Activated CD8-positive, alpha-beta T cell treated with anti-CD3 and anti-CD28 coated beads for 36 hours (primary cell): ENCODE measurements around the gene SNX20. TPM values are rescaled to one million over a fixed set of nuclear protein-coding genes. Genes with fewer than 3 reads are reported as not detected.

Experiments used
- ATAC-seq: fragments of 200-7000 bp; cut with Tn5 transposase; one replicate; pipeline ENCODE4 v1.10.0; 2021; ENCODE audit warnings: mild to moderate bottlenecking, moderate library complexity
- CTCF ChIA-PET: fragments of 350-600 bp; sonication (Branson Sonifier 250); formaldehyde crosslinking; loops from one replicate; lab custom pipeline; 2021; ENCODE audit warnings: antibody characterized with exemption; lab: Charles Lee
- POLR2A ChIA-PET: fragments of 350-600 bp; sonication (Branson Sonifier 250); formaldehyde crosslinking; loops from one replicate; lab custom pipeline; 2021; ENCODE audit warnings: antibody characterized with exemption; lab: Charles Lee
- DNase-seq: peaks from one replicate; pipeline ENCODE4 v3.0.0-alpha.2; 2020
- H3K27ac Mint-ChIP-seq: one replicate; pipeline ENCODE4 v1.8.0; 2021; ENCODE audit warnings: mild to moderate bottlenecking, mixed read lengths
- H3K27me3 Mint-ChIP-seq: one replicate; pipeline ENCODE4 v1.8.0; 2021; ENCODE audit warnings: mixed read lengths
- H3K36me3 Mint-ChIP-seq: one replicate; pipeline ENCODE4 v1.8.0; 2021; ENCODE audit warnings: low read depth, mixed read lengths
- H3K4me1 Mint-ChIP-seq: one replicate; pipeline ENCODE4 v1.8.0; 2021; ENCODE audit warnings: low read depth, mixed read lengths
- H3K4me3 Mint-ChIP-seq: one replicate; pipeline ENCODE4 v1.8.0; 2021; ENCODE audit warnings: mild to moderate bottlenecking, moderate library complexity, mixed read lengths
- H3K9me3 Mint-ChIP-seq: one replicate; pipeline ENCODE4 v1.8.0; 2021; ENCODE audit warnings: mixed read lengths
- CTCF ChIP-seq: fragments of 200-600 bp; IDR thresholded peaks from one replicate; pipeline ENCODE4 v1.8.0; 2022; ENCODE audit warnings: antibody characterized with exemption, mild to moderate bottlenecking
- intact Hi-C: fragments of 100-400 bp; cut with micrococcal nuclease; formaldehyde crosslinking; loops from one replicate; pipeline ENCODE4 v1.10.0; 2022
- total RNA-seq, 2 experiments: library from RNA; stranded (reverse); gene quantifications; one replicate each; pipeline ENCODE4 v1.2.3, GENCODE V29; 2021

SNX20 gene
- total RNA-seq, 2 experiments from 2014 or later = 24.6 to 25.0 TPM

- TF ChIP-seq CTCF = no peak
- no peaks in the 10 kb centered on the region for H3K36me3 Mint-ChIP-seq
- ATAC-seq (no peak), DNase-seq (no peak)
- H3K9me3 Mint-ChIP-seq = no peaks in the 10 kb centered on the region
- H3K4me1 Mint-ChIP-seq = peaks cover 30% of the 10 kb centered on the region
- peak overlapping the region; percentile 30 for H3K27ac Mint-ChIP-seq
- no peak overlapping the region for H3K4me3 Mint-ChIP-seq
- intact Hi-C loops = no loop called here
- no peaks in the 10 kb centered on the region for H3K27me3 Mint-ChIP-seq
- CTCF ChIA-PET = interaction anchor here (0.5 to 7.0 kb wide), 6 partner anchors 14 to 88 kb away, joined by 3 to 34 read pairs (median 4); no protein-coding TSS in a partner anchor
- POLR2A ChIA-PET = interaction anchor here (0.9 kb wide), 1 partner anchor 18 kb away, joined by 3 read pairs; no protein-coding TSS in a partner anchor
Observed at GRCh38 chr16:50717494-50717893, 36.4 kb upstream of the SNX20 start.

DNA sequence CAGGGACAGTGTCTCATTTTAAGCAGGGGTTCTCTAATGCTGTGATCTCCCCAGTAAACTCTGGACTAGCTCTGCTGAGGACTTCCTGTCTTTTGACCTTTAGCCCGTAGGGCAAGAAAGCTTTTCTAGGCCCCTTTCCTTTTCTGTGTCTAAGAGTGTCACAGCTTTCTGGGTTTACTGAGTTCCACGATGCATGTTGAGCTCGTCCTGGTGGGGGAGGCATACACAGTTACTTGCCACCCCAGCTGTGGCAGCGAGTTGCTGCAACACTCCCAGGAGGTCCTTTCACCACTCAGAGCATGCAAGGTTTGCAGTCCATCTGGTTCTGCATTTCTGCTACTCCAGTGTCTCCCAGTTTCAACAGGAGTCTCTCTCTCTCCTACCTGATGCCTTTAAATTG, 36.0 kb upstream of the SNX20 start:
- intact Hi-C loops = no loop called here
- TF ChIP-seq CTCF = no peak
- no peaks in the 10 kb centered on the region for H3K36me3 Mint-ChIP-seq
- peak; percentile 55 for ATAC-seq
- CTCF ChIA-PET = interaction anchor here (0.5 to 7.0 kb wide), 9 partner anchors 14 to 92 kb away, joined by 3 to 34 read pairs (median 3); no protein-coding TSS in a partner anchor
- H3K27ac Mint-ChIP-seq = peak overlapping the region; percentile 35
- peaks cover 26% of the 10 kb centered on the region for H3K4me1 Mint-ChIP-seq
- DNase-seq = no peak
- POLR2A ChIA-PET = interaction anchor here (0.9 to 1.4 kb wide), 2 partner anchors 17 to 18 kb away, joined by 3 to 4 read pairs; no protein-coding TSS in a partner anchor
- no peak overlapping the region for H3K4me3 Mint-ChIP-seq
- no peaks in the 10 kb centered on the region for H3K27me3 Mint-ChIP-seq
- no peaks in the 10 kb centered on the region for H3K9me3 Mint-ChIP-seq

DNA sequence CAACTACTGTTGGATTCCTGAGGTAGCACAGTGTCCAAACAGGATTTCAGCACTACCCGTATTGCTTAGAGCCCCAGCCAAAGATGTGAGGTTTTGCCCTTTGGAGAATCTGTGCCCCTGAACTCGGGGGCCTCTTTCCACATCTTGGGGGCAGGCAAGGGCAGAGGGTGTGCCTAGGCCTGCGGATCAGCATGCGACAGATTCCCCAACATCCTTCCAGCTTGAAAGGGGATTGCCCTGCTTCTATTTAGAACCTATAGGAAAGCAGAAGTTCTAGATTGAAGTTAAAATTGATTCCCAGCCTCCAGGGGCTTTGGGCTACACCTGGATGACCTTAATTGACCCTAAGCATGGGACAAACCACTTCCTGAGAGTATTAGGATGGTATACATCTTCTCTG, 31.8 kb upstream of the SNX20 start:
- H3K9me3 Mint-ChIP-seq = no peaks in the 10 kb centered on the region
- H3K36me3 Mint-ChIP-seq = no peaks in the 10 kb centered on the region
- no peak for DNase-seq
- intact Hi-C loops = no loop called here
- CTCF ChIA-PET = no interaction called here
- peaks cover 31% of the 10 kb centered on the region for H3K4me1 Mint-ChIP-seq
- POLR2A ChIA-PET = no interaction called here
- no peak for ATAC-seq
- H3K4me3 Mint-ChIP-seq = no peak overlapping the region
- no peaks in the 10 kb centered on the region for H3K27me3 Mint-ChIP-seq
- no peak for TF ChIP-seq CTCF
- H3K27ac Mint-ChIP-seq = no peak overlapping the region

DNA sequence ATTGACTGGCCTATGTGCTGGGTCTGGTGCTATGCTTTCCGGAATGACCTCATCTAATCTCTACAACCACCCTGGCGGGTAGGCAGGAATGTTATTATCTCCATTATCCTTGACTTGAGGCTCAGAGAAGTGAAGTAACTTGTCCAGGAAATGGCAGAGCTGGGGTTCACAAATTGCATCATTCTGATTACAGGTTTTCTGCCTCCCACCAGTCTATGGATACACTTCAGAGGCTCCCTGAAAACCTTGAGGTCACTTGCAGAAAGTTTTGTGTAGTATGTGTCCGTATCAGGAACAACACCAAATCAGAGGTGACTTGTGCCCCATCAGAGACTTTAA, 31.4 kb upstream of the SNX20 start:
- H3K36me3 Mint-ChIP-seq = no peaks in the 10 kb centered on the region
- DNase-seq (no peak), ATAC-seq (no peak)
- no peak overlapping the region for H3K27ac Mint-ChIP-seq
- intact Hi-C loops = no loop called here
- H3K4me3 Mint-ChIP-seq = no peak overlapping the region
- no peaks in the 10 kb centered on the region for H3K27me3 Mint-ChIP-seq
- POLR2A ChIA-PET = no interaction called here
- H3K4me1 Mint-ChIP-seq = peaks cover 35% of the 10 kb centered on the region
- no peak for TF ChIP-seq CTCF
- CTCF ChIA-PET = no interaction called here
- H3K9me3 Mint-ChIP-seq = no peaks in the 10 kb centered on the region

GRCh38 chr16:50711862-50712559, 30.9 kb upstream of the SNX20 start:
- ChIA-PET CTCF (interaction anchor here (1.2 kb wide), 1 partner anchor 35 kb away, joined by 3 read pairs; no protein-coding TSS in a partner anchor), POLR2A (no interaction called here)
- Mint-ChIP-seq H3K4me1 (peaks cover 35% of the 10 kb centered on the region), H3K36me3 (no peaks in the 10 kb centered on the region), H3K27me3 (no peaks in the 10 kb centered on the region), H3K9me3 (no peaks in the 10 kb centered on the region), H3K27ac (no peak overlapping the region), H3K4me3 (no peak overlapping the region)
- no peak for DNase-seq
- ATAC-seq = no peak
- no peak for TF ChIP-seq CTCF
- intact Hi-C loops = no loop called here
